D341Med (cell line): ENCODE data around the gene AANAT.
A peak's percentile ranks its signal among the peaks of the same experiment; 100 is the strongest.

Experiments used
- DNase-seq: peaks from one replicate; pipeline ENCODE4 v3.0.0; 2012; ENCODE audit warnings: low spot score

Gene AANAT

DNA sequence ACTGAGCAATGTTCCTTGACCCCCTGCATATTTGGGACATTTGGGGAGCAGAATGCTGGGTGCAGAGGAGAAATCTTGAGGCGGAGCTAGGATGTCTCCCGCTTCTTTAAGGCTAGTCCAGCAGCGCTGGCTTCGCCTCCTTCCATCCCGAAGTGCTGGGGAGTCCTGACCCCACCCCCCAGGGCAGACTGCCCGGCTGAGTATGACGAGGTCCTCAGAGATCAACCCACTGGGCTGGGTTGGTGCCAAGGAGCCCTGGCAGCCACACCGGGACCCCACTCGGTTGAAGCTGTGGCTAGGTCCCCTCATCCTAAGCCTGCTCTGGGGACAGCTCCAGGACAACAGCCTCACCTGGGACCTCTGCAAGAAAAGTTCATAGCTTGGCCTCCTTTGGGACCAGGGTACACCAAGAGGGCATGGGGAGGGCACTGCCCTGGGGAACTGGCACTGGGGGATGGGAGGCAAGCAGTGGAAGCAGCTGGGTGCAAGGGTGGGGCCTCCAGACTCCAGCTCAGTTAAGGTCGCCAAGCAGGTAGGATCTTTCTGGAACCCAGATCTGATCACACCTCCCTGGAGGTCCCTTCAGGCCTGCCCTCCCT is 22.8 kb downstream of the AANAT start:
- DNase-seq = no peak

DNA sequence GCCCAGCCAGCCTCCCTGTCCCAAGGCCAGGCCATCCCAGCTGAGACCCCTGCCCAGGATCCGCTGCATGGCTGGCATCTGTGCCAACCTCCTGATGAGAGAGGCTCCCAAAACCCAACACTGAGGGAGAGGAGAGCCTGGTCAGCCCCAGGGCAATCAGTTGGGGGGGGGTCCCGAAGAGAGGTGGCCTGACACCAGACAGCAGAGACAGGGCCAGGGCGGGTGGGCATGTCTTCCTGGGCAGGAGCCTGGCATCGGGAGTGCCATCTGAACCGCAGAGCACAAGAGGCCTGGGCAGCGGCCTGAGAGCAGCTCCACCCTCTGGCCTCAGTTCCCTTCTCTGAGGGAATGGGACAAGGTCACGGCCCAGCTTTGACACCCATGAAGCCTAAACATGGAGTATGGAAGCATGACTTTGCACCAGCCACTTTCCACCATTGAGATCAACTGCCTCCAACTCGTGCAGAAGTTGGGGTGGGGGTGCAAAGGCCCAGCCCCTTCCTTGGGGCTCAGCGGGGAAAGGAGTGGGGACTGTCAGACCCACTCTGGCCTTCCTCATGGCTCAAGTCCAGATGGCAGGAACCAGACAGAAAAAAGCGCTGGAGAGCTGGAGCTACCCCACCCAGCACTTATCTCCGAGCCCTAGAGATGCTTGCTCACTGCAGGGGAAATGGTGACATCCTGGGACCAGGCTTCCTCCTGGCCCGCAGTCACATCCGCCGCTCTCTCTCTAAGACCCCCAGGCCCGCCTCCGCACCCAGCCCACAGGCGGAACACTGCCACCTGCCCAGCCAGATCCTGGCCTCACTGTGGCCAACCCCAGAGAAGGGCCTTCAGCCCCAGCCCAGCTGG is 24.1 kb downstream of the AANAT start:
- DNase-seq = no peak

DNA sequence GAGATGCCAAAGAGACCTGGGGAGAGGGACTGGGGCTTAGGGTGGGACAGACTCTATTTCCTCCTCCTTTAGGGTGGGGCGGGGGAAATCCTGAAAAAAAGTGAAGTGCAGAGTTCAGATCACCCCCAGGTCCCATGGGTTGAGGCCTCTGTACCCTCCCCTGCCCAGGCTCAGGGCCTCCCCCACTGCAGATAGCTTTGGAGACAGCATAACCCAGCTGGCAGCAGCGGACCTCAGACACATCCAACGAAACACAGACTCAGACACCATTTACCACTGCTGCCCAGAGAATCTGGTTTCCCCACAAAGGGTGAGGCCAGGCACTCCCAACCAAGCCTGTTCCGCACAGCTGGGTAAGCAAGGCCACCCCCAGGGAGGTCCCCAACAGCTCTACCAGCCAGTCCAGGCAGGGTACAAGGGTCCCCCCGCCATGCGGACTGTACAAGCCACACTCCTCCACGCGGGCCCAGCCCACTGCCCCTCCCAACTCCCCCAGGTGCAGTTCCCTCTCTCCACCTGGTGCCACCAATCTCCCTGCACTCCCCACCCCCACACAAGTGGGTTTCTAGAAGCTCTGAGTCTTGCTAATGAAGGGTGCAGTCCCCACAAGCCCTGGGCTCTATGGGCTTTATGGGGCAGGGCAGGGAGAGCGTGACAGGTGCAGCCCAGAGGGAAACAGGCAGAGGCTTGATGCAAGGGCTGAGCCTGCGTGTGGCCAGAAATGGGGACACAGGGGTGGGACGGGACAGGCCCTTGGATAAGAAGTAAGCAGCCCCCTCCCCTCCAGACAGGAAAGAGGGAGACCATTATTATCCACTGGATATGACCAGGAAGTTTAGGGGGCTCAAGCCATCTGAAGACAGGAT is 25.0 kb downstream of the AANAT start:
- no peak for DNase-seq

DNA sequence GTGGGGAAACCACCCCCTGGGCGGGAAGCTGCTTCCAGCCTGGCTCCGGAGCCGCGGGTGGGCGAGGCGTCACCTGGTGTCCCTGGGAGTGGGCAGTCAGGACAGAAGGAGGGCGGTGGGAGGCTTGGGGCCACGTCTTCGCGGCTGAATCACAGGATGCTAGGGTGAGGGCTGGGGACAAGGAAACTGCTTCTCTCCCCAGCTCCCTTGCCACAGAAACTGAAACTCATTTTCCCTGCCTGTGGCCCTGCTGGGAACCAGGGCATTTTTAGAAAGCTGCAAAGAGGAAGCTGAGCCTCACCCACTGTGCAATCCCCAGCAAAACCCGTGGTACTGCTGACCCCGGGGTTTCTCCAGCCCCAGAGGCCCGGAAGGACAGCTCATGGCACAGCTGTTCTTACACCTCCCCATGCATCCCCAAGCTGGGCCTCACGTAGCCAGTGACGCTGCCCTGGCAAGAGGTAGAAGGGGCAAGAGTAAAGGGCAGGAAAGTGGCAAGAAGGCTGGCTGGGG is 25.6 kb downstream of the AANAT start:
- no peak for DNase-seq

DNA sequence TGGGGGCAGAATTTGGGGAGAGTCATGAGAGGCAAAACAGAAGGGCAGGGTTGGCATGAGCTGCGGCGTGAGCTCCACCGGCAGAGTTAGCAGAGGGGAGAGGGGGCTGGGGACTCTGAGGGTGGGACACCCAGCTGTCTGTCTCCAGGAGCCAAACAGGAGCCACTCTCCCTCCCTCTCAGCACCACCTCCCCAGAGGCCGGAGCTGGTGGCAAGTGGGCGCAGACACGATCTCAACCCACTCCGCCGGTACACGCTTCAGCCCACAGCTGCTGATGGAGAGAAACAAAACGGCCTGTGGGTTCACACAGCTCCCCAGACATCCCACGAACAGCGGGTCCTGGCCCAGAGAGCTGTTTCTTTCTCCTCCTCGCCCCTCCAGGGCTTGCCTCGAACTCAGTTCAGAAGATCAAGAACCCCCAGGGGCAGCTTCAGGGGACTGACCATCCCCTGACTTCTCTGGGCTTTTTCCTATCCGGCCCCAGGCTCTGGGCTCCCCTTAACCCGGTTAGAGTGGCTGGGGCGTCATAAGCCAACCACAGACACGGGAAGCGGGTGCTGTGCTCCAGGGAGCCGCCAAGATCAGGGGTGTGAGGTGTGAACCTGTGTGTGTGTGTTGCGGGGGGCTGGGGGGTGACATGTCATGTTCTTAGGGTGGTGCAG is 26.2 kb downstream of the AANAT start:
- no peak for DNase-seq

DNA sequence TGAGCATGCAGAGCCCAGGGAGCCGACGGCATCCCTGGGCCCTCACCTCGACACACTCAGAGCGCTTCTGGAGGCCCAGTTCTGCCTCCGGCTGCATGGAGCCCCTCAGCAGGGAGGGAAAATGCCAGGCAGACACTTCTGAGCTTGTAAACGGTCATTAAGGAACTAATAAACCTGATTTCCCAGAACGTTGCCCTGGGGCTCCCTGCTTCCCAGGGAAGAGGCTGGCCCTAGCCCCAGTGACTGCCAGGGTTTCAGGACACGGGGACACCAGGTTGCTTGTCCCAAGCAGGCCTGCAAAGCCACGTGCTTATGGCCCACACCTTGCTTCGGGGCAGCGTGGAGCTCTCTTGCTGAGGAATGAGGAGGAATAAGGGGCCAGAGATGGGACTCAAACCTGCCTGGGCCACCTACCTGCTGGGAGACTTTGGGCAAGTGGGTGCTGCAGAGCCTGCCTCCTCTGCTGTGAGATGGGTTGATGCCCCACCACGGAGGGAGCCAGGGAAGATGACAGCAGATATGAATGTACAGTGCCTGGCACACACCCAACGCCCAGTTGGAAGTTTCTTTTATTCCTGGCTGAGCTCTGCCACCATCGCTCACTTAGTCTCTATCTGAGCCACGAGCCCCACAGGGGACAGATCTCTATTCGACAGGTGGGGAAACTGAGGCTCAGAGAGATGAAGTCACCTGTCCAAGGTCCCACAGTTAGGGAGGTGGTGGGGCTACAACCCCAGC is 28.4 kb downstream of the AANAT start:
- no peak for DNase-seq

DNA sequence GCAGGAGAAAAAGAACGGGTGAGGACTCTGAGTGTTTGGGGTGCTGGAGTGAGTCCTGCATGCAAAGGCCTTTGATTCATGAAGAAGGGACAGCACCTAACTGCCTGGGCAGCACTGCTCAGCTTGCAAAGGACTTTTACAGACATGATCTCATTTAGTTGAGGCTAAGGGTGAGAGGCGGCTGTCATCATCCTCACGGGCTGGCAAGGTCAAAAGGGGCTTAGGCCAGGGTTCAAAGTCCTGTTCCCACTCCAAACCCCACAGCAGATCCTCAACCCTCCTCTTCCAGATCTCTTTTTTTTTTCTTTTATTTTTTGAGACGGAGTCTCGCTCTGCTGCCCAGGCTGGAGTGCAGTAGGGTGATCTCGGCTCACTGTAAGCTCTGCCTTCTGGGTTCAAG is 29.1 kb downstream of the AANAT start:
- no peak for DNase-seq

DNA sequence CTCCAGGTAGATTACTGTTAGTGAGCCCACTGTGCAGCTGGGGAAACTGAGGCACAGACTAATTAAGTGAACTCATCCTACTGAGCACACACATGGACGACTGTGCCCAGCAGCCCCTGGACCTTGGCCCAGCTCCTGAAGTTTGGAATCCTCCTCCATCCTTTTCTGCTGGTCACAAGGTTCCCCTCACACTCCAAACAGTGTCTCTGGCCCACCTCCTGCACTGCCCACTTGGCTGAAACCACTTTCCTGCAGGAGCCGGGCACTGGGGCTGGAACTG is 30.2 kb downstream of the AANAT start:
- DNase-seq = no peak

DNA sequence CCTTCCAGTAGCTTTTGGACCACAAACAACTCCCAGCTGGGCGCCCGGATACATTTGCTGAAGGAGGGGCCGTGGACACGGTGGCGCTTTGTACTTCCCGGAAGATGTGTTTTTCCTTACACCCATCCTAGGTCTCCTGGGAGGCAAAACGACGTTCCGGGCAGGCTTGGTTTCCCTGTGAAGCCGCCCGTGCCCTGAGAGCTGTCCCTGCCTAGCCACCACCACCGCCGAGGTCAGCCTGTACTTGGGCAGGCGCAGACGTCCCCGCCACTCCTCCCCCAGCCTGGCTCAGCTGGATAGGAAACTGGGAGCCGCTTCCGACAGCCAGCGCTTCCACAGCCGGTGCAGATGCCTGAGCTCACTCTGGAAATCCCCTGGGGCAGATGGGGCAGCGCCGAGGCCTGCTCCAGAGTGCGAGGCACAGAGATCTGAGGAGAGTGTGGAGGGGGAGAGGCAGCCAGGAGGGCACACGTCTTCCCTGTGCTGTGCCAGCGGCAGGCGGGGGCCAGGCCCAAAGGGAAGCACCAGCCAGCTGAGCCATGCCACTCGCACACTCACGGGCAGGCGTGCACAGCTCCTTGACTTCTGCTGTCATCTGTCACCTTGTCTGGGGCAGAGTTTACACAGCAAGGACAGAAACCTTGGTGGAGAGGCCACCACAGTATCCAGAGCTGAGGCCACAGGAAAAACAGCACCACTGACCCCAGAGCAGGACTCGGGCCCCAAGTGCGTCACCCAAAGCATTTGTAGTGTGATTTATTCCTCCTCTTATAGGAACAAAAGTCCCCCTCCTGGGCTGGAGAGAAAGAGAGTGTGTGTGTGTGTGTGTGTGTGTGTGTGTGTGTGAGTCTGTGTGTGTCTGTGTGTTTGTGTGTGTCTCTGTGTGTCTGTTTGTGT is 30.8 kb downstream of the AANAT start:
- DNase-seq = peak; percentile 95

DNA sequence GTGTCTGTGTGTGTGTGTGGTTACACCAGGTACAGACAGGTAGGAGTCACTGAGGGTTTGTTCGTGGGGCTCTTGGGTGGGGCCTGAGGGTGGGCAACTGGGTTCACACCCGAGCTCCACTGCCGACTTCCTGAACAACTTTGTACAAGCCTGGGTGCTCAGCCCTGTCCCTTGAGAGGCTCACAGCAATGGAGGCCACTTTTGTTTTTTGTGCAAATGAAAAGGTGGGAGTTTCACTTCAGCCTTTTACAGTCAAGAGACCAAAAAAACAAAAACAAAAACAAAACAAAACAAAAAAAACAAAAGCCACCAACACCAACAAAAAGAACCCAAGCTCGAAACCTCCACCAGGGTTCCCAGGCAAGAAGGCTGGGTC is 31.5 kb downstream of the AANAT start:
- DNase-seq = no peak

DNA sequence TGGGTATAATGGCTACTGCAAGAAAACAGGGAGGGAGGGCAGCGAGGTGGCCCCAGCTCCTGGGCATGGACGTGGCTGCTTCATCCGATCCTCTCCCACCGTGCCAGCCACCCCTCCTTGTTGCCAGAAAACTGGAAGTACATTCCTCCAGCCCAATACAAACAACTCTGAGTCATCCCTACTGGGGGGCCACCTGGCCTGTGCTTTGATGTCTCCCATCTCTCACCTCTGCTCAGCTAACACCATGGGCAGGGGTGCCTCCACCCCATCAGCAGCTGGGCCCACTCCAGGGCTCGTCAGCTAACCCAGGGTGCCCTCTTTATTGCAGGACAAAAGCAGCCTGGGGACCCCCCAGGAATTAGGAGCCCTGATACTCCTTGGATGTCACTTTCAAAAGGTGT is 31.9 kb downstream of the AANAT start:
- DNase-seq = no peak

DNA sequence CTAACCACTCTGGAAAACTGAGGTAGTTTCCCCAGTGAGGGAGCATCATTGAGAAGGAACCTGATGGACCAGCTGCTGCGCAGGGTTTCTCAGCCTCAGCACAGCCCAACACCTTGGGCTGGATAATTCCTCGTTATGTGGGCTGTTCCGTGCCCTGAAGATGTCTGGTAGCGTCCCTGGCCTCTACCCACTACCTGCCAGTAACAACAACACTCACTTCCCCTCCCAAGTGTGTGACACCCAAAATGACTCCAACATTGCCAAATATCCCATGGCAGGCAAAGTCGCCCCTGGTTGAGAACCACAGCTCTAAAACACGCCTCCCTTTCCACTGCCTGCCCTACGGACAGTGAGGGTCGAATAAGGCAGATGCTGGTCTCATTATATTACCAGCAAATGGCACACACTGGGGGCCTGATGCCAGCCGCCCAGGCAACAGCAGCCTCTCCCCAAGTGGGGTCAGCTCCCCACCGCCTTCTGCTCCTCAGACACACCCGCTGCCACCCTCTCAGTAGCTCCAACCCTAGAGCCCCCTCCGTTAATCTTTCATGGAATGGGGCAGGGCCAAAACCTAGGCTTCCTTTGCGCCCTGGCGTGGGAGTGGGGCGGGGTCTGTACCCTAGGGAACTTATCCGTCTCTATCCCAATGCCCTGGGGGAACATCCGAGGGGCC is 32.8 kb downstream of the AANAT start:
- peak; percentile 71 for DNase-seq

DNA sequence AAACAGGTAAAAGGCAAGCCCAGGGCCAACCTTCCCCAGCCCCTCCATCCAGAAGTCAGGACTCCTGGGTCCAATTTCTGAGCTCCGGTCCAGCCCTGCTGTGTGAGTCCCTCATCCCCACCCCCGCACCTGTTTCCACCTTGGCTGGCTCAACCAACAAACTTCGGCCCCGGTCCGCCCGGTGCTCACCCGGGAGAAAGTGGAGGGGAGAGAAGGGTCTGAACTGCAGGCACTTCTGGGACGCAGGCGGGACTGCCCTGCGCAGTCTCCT is 33.3 kb downstream of the AANAT start:
- no peak for DNase-seq

DNA sequence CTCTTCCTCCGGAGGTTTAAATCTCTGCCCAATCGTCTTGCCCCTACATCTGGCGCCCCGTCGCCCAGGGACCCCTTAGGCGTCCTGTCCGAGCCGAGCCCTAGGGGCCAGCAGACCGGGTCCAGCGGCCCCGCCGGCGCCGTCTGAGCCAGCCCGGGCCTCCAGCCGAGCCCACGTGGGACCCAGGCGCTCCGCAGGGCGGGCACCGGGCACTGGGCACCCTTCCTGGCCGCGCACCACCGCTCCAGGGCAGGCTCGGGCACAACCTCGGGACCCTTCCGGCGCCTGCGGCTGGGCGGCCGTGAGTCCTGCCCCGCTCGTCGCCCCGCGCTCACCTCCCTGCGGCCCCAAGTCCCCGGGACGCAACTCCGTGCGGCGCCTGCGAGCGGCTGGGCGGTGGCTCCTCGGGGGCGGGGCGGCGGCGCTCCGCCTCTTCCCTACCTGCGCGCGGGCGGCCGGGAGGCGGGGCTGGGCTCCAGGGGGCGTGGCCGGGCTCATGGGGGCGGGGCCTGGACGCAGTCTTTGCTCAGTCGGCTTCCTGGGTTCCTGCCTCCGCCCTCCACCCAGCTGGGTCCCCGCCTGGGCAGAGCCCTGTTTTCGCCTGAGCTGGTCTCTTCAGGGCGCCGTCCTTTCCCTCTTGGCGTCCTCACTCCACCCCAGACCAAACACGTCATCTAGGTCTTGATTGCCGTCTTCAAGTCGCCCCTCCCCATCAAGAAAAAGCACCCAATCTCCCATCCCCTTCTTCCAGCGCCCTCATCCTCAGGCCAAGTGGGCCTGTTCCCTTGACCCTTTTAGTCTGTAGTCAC is 33.8 kb downstream of the AANAT start, which contains the start of gene RHBDF2:
Gene RHBDF2 (minus strand): TSS at position 406 of the 809 bp plus-strand sequence. CDS start 19,899 bp downstream, outside the sequence.
- peak; percentile 99 for DNase-seq

DNA sequence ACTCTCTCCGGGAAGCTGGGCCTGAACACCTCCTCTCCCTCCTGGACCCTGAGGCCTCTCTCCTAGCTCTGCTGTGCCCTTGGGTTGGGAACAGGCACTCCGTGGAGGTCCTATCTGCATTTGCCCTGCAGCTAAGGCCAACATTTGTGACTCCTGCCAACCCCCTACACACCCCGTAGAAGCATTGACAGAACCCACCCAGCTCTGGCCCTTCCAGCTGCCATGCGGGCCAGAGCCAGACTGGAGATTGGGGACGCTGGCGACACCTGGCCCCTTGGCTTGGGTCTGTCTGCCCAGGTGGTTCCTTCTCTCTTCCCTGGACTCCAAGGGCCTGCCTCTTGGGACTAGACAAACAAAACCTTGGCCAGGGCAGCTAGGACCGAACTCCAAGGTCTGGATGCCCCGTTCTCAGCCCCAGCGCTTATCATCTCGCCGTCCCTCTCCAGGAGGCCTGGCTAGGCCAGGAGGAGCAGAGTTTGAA is 34.5 kb downstream of the AANAT start:
- DNase-seq = no peak

DNA sequence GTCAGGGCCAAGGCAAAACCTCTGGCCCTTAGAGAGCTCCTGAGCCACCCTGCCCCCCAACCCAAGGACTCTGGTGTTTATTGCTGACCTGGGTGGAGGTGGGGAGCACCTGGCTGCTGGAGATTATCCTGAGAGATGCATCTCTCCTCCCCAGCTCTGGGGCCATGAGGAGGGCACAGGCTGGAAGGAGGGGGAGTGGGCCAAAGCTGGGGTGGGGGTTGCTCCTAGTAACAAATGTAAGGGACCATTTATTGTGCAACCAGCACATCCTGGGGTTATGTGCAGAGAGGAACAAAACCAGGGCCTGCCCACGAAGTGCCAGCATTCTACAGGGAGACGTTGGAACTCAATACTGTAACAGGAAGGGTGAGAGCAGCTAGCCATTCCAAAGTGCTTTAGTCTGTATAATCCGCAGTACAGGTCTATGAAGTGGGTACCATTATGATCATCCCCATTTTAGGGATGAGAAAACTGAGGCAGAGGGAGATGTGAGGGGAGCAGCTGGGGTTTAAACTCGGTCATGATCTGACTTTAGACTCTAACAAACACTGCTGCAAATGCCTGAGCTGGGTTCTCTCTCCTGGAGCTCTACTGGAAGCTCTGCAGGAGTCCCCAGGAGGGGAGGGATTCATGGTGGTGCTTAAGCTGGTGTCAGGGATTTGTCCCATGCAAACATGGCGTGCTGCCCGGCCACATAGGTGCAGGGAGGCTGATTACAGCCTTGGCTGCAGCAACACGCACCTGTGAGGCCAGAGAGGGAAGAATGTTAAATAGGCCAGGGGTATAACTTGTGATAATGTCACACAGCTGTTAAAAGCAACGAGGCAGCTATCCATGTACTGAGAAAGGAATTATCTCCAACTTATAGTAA is 35.2 kb downstream of the AANAT start:
- no peak for DNase-seq

DNA sequence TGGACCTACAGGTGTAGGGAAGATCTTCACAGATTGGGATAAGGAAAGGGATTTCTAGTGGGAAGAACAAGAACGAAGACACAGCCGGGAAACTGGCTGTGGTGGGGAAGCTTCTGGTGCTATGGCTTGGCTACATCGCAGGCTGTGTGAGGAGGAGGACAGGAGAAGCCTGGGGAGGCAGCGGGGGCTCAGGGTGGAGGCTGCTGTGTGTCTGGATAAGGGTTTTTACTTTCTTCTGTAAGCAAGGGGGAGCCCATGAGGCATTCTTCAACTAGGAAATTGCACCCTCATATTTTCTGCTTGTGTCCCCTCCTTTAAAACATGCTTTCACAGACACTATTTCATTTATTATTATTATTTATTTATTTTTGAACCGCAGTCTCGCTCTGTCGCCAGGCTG is 36.7 kb downstream of the AANAT start:
- no peak for DNase-seq
